ENCODE results near the gene MYO1D.

DNA sequence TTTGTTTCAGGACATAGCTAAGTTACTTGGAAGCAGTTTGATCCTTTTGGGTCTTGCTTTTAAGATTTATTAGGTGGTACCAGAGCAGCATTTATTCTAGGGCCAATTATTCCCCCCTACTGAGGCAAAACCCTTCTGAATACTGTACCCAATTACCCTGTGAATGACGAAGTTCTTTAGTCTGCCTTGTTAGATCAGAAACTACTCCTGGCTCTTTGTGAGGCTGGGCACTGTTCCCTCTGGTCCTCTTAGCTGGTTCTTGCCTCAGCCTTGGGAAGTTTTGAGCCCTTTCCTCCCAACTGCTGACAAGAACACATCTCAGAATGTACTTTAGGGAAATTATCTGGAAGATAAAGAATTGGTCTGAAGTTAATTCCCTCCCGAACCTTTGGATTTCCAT lies 274.5 kb downstream of the MYO1D start:
- TF ChIP-seq, protein P1, sequence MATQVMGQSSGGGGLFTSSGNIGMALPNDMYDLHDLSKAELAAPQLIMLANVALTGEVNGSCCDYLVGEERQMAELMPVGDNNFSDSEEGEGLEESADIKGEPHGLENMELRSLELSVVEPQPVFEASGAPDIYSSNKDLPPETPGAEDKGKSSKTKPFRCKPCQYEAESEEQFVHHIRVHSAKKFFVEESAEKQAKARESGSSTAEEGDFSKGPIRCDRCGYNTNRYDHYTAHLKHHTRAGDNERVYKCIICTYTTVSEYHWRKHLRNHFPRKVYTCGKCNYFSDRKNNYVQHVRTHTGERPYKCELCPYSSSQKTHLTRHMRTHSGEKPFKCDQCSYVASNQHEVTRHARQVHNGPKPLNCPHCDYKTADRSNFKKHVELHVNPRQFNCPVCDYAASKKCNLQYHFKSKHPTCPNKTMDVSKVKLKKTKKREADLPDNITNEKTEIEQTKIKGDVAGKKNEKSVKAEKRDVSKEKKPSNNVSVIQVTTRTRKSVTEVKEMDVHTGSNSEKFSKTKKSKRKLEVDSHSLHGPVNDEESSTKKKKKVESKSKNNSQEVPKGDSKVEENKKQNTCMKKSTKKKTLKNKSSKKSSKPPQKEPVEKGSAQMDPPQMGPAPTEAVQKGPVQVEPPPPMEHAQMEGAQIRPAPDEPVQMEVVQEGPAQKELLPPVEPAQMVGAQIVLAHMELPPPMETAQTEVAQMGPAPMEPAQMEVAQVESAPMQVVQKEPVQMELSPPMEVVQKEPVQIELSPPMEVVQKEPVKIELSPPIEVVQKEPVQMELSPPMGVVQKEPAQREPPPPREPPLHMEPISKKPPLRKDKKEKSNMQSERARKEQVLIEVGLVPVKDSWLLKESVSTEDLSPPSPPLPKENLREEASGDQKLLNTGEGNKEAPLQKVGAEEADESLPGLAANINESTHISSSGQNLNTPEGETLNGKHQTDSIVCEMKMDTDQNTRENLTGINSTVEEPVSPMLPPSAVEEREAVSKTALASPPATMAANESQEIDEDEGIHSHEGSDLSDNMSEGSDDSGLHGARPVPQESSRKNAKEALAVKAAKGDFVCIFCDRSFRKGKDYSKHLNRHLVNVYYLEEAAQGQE (IDR thresholded peaks at IDR 0.05; ENCODE audit: insufficient read depth in 1 of 2, low read depth in 2 of 2, low read length in 1 of 2) = no peak
- TF ChIP-seq, protein P2, sequence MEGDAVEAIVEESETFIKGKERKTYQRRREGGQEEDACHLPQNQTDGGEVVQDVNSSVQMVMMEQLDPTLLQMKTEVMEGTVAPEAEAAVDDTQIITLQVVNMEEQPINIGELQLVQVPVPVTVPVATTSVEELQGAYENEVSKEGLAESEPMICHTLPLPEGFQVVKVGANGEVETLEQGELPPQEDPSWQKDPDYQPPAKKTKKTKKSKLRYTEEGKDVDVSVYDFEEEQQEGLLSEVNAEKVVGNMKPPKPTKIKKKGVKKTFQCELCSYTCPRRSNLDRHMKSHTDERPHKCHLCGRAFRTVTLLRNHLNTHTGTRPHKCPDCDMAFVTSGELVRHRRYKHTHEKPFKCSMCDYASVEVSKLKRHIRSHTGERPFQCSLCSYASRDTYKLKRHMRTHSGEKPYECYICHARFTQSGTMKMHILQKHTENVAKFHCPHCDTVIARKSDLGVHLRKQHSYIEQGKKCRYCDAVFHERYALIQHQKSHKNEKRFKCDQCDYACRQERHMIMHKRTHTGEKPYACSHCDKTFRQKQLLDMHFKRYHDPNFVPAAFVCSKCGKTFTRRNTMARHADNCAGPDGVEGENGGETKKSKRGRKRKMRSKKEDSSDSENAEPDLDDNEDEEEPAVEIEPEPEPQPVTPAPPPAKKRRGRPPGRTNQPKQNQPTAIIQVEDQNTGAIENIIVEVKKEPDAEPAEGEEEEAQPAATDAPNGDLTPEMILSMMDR (IDR thresholded peaks at IDR 0.05) = no peak

All from Panc1 (cell line).